GM20000 (cell line): ENCODE data around the gene COL27A1.

ENCODE experiments used
- DNase-seq: peaks from one replicate; pipeline ENCODE4 v3.0.0; 2012; ENCODE audit warnings: low spot score
- TF ChIP-seq, protein P1 (sequence below): IDR thresholded peaks from 2 replicates; pipeline ENCODE4 v1.5.1; 2012; ENCODE audit warnings: mild to moderate bottlenecking, control low read depth; ENCODE audit errors: extremely low read depth, missing control alignments

Gene COL27A1

DNA sequence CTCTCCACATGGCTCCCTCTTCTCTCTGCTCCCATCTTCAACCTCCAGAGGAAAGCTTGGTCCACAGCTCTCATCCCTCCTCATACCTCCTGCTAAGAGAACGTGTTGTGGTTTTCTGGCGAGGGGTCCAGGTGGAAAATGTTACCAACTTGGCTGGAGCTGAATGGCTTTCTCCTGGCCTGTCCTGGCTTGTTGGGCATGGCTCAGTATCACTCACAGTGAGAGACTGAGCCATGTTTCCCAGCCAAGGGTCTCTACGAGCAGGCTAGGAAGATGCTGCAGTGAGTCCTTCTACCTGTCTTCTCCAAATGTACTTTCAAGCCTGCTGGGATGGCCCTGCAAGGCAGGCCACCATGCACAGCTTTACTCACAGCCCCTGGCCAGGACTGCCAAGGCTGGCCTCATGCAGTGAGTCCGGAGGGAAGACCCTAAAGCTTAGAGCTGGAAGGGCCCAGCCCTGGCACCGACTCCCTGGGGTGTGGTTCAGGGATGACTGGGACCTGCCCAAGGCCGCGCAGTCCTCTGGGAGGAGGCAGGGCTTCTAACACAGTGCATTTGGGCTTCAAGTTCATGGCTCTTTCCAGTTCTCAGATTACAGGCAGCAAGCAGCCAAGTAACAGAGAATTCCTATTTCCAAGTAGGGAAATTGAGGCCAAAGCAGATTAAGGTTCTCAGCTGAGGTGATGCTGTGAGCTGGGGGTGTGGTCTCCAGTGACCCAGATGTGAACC lies 59.5 kb downstream of the COL27A1 start:
- no peak for DNase-seq
- TF ChIP-seq, protein P1, sequence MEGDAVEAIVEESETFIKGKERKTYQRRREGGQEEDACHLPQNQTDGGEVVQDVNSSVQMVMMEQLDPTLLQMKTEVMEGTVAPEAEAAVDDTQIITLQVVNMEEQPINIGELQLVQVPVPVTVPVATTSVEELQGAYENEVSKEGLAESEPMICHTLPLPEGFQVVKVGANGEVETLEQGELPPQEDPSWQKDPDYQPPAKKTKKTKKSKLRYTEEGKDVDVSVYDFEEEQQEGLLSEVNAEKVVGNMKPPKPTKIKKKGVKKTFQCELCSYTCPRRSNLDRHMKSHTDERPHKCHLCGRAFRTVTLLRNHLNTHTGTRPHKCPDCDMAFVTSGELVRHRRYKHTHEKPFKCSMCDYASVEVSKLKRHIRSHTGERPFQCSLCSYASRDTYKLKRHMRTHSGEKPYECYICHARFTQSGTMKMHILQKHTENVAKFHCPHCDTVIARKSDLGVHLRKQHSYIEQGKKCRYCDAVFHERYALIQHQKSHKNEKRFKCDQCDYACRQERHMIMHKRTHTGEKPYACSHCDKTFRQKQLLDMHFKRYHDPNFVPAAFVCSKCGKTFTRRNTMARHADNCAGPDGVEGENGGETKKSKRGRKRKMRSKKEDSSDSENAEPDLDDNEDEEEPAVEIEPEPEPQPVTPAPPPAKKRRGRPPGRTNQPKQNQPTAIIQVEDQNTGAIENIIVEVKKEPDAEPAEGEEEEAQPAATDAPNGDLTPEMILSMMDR, result no peak

DNA sequence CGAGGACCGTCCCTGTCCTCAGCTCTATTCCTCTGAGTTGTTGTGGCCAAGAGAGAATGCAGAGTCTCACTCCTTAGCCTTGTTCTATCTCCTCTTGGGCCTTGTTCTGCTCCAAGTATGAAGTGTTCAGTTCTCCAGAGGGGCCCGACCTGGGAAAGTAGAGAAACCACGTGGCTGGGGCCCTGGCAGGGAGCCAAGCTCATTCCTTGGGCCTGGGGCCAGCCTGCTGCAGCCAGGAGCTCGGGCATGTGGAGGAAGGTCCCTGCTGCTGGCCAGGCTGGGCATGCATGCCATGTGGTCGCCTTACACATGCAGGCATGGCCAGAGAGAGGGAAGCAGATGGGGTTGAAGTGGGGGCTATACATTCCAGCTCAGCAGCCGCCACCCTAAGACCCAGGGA lies 60.7 kb downstream of the COL27A1 start:
- no peak for DNase-seq

DNA sequence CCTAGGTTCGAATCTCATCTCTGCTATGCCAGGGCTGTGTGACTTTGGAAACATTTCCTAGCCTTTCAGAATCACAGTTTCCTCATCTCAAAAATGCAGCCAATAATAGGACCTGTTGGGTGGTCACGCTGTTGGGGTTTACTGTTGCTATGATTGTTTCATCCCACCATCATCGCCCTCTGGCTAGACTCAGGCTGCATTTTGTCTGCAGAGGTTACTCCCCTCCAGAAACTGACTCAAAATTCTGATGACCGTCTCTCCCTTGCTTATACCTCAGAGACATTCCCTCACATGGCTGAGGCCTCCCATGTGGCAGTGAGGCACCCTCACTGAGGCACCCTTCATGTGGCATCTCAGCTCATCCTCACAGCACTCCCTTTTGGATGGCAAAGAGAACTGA lies 61.6 kb downstream of the COL27A1 start:
- TF ChIP-seq, protein P1, result no peak

More for the DNA sequence above, 60.7 kb downstream of the COL27A1 start:
- TF ChIP-seq, protein P1, result no peak

DNA sequence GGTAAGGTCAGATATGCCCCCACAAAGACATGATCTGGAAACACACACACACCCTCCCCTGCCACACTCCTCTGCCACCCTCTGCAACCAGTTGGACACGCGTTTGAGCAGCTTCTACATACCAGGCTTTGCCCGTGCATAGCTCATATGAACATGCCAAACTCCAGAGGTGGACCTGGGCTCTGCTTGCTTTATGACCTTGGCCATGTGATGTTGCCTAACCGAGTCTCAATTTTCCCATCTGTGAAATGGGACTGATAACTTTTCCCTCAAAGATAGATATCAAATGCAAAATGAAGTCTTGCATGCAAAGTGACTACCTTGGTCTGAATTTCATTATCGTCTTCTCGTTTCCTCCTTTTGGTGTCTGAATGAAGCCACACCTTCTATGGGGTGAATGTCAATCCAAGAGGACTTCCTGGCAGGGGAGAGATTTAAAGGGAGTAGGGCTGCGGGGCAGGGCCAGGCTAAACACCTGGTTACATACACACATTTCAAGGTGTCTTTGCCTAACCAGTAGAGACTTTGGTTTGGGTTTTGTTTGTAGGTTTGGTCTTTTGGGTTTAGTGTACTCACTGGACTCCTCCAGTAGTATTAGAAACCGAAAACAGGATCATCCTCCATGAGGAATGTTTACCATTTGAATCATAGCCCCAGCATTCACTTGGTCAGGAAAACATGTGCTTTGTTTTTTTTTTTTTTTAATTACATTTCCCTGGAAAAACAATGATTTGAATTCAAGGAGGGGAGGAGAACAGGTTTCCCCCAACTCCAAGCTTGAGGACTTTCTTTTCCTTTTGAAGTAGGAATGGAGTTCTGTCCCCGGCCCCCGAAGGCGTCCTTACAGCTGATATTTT lies 63.2 kb downstream of the COL27A1 start:
- no peak for DNase-seq
- TF ChIP-seq, protein P1, result no peak

More for the DNA sequence above, 61.6 kb downstream of the COL27A1 start:
- no peak for DNase-seq

DNA sequence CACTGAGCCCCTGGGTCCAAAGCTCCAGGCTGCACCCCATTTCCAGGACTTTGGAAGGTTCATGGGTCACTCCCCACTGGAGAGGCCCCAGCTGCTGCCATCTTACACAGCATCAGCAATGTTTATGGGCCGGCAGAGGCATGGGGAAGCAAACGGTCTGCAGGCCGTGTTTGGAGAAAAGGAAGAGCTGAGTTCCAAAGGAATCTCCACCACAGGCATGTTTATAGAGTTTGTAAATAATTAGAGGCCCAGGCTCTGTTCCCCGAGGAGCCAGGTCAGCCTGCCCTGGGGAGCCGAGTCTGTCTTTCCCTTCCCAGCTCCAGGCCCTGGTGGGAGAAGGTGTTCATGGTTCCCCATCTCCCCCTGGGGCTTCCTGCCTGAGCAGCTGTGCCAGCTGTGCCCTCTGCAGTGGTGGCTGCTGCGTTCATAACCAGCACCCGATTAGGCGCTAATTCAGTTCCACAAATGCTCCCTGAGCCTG lies 64.8 kb downstream of the COL27A1 start:
- TF ChIP-seq, protein P1, result no peak
- no peak for DNase-seq

DNA sequence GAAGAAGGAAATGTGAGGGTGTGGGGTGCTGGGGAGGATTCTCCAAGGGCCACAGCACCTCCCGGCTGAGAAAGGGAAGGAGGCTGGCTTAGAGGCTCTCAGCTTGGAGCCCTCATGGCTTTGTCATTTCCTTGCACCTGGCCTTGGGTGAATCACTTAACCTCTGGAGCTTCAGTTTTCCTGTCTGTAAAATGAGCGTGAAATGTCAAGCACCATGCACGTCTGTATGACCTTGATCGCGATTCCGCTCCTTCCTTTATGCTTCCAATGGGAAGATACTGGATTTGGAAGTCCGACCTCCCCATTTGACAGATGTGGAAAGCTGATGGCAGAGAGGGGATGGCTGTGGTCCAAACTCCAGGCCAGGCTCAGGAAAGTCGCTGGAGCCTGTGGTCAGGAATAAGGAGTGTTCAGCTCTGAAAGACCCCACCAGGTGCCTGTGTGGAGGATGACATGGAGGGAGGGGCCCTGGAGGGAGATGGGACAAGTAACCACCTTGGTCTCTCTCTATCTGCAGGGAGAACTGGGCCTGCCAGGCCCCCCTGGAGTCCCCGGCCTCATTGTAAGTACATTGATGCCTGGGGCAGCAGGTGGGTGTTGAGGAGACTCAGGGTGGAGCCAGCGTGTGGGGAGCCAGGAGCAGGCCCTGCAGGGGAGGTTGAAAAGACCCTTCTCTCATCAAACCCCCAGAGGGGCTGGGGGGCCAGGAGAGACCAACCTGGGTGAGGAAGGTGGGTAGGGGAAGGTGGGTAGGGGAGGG lies 66.5 kb downstream of the COL27A1 start:
- TF ChIP-seq, protein P1, result no peak
- no peak for DNase-seq
